DOHH2 (cell line): ENCODE results near the gene PIWIL4.

Experiments used
- H3F3A ChIP-seq: fragments of 200-600 bp; sonication (generic), shearing (Covaris generic); 2 replicates; pipeline ENCODE4 v1.6.0; 2016; ENCODE audit warnings: antibody characterized with exemption, mild to moderate bottlenecking; ENCODE audit not compliant: control insufficient read depth, insufficient read depth
- H3K27ac ChIP-seq: fragments of 200-600 bp; sonication (generic); 2 replicates; pipeline ENCODE4 v1.5.1; 2014; ENCODE audit warnings: low read depth, mild to moderate bottlenecking, low read length, moderate library complexity
- H3K27me3 ChIP-seq: fragments of 200-600 bp; sonication (generic); 2 replicates; pipeline ENCODE4 v1.6.1; 2014; ENCODE audit warnings: mild to moderate bottlenecking, low read length, mixed read lengths; ENCODE audit not compliant: control insufficient read depth
- H3K36me3 ChIP-seq: fragments of 200-600 bp; sonication (generic); 2 replicates; pipeline ENCODE4 v1.6.1; 2014; ENCODE audit warnings: mild to moderate bottlenecking, low read length, moderate library complexity, mixed read lengths; ENCODE audit not compliant: control insufficient read depth
- H3K4me1 ChIP-seq: fragments of 200-600 bp; sonication (generic); 2 replicates; pipeline ENCODE4 v1.6.1; 2014; ENCODE audit warnings: mild to moderate bottlenecking, low read length, mixed read lengths; ENCODE audit not compliant: control insufficient read depth
- H3K4me2 ChIP-seq: fragments of 200-600 bp; sonication (generic); 2 replicates; pipeline ENCODE4 v1.6.0; 2014; ENCODE audit warnings: mild to moderate bottlenecking, low read length, moderate library complexity
- H3K4me3 ChIP-seq: fragments of 200-600 bp; sonication (generic); 2 replicates; pipeline ENCODE4 v1.5.1; 2014; ENCODE audit warnings: mild to moderate bottlenecking, low read length, mixed read lengths
- H3K79me2 ChIP-seq: fragments of 200-600 bp; sonication (generic); 2 replicates; pipeline ENCODE4 v1.6.1; 2014; ENCODE audit warnings: mild to moderate bottlenecking, low read length, mixed read lengths; ENCODE audit not compliant: control insufficient read depth
- H3K9me2 ChIP-seq: fragments of 200-600 bp; sonication (generic); replicated peaks from 2 replicates; pipeline ENCODE4 v1.6.1; 2014; ENCODE audit warnings: mild to moderate bottlenecking, low read length, mixed read lengths; ENCODE audit not compliant: control insufficient read depth
- H3K9me3 ChIP-seq: fragments of 200-600 bp; sonication (generic); 2 replicates; pipeline ENCODE4 v1.6.1; 2014; ENCODE audit warnings: antibody characterized with exemption, low read length, mixed read lengths; ENCODE audit not compliant: control insufficient read depth, insufficient read depth
- H4K20me1 ChIP-seq: fragments of 200-600 bp; sonication (generic); 2 replicates; pipeline ENCODE4 v1.6.0; 2014; ENCODE audit warnings: low read depth, mild to moderate bottlenecking, antibody characterized with exemption, low read length, moderate library complexity; ENCODE audit not compliant: control insufficient read depth, insufficient read depth
- CTCF ChIP-seq: fragments of 200-600 bp; sonication (generic); IDR thresholded peaks from one replicate; pipeline ENCODE4 v1.5.1; 2014; ENCODE audit warnings: antibody characterized with exemption, mild to moderate bottlenecking, low read depth, low read length; ENCODE audit not compliant: poor library complexity, severe bottlenecking
- EZH2phosphoT487 ChIP-seq: fragments of 200-600 bp; sonication (generic); IDR thresholded peaks from 2 replicates; pipeline ENCODE4 v1.6.1; 2017; ENCODE audit warnings: borderline replicate concordance, mild to moderate bottlenecking, antibody characterized with exemption, low read length, moderate library complexity, mixed read lengths

The PIWIL4 gene

DNA sequence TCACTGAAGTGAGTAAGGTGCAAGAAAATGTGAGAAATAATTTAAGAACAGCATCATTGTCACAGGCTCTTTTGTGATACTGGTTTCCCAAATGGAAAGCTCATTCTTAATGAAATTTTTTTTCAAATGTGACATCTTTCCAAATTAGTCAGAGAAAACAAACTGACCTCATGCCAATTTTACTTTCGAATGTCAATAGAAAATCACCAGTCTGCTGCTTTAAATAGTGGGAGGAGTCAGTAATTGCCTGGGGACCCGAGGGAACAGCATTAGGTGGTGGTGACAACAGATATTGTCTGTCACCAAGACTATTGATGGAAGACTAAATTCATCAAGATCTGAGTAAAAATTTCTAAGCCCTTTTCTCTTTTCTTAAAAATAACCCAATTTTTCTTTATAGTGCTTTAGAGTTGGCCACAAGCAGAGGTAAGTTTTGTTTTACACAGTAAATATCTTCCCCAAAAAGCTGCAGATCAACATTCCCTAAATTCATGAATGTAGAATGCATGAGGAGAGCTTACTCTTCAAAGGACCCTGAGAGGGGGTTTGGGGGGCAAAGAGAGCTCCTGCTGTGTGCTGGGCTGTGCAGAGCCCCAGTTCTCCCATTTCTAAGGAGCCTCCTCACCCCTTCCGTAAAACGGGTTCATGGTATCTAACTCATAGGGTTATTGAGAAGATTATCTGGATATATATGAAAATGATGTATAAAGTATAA lies 95.1 kb downstream of the PIWIL4 start:
- Histone ChIP-seq H3K9me3 (no peaks in the 10 kb centered on the region), H3K36me3 (no peaks in the 10 kb centered on the region), H3K4me1 (no peaks in the 10 kb centered on the region), H3K27me3 (peaks cover 4% of the 10 kb centered on the region), H3K9me2 (no peaks in the 10 kb centered on the region), H3K4me2 (no peak overlapping the region), H4K20me1 (no peaks in the 10 kb centered on the region), H3F3A (no peaks in the 10 kb centered on the region), H3K4me3 (no peak overlapping the region), H3K79me2 (no peaks in the 10 kb centered on the region), H3K27ac (no peak overlapping the region)
- TF ChIP-seq CTCF (no peak), EZH2phosphoT487 (no peak)

GRCh38 chr11:94662846-94663390 lies 95.8 kb downstream of the PIWIL4 start:
- no peak overlapping the region for H3K4me2 ChIP-seq
- H3K9me2 ChIP-seq, result no peaks in the 10 kb centered on the region
- no peaks in the 10 kb centered on the region for H4K20me1 ChIP-seq
- no peaks in the 10 kb centered on the region for H3K36me3 ChIP-seq
- no peak overlapping the region for H3K27ac ChIP-seq
- TF ChIP-seq CTCF, result no peak
- no peak for TF ChIP-seq EZH2phosphoT487
- H3K9me3 ChIP-seq, result no peaks in the 10 kb centered on the region
- no peak overlapping the region for H3K4me3 ChIP-seq
- H3K27me3 ChIP-seq, result peaks cover 4% of the 10 kb centered on the region
- no peaks in the 10 kb centered on the region for H3F3A ChIP-seq
- H3K79me2 ChIP-seq, result no peaks in the 10 kb centered on the region
- H3K4me1 ChIP-seq, result no peaks in the 10 kb centered on the region

DNA sequence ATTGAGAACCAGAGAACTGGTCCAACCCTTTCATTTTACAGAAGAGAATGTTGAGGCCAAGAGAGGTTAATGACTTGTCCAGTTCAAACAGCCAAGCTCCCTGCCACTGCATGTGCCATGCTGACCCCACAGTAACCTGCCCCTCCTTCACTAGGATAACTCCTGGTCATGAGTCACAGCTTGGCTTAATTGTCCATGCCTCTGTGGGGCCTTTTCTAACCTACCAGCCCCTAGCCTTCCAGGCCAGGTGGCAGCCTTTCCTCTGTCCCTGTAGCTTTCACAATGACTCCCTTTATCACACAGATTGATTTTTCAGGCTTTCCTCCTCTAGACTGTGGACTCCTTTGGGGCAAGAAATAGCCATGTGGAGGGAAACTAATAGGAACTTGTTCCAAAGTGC lies 97.2 kb downstream of the PIWIL4 start:
- H3K4me1 ChIP-seq, result no peaks in the 10 kb centered on the region
- H3K36me3 ChIP-seq, result no peaks in the 10 kb centered on the region
- TF ChIP-seq CTCF (no peak), EZH2phosphoT487 (no peak)
- no peak overlapping the region for H3K27ac ChIP-seq
- peaks cover 4% of the 10 kb centered on the region for H3K27me3 ChIP-seq
- no peak overlapping the region for H3K4me2 ChIP-seq
- H3K9me2 ChIP-seq, result no peaks in the 10 kb centered on the region
- H4K20me1 ChIP-seq, result no peaks in the 10 kb centered on the region
- H3K4me3 ChIP-seq, result no peak overlapping the region
- H3F3A ChIP-seq, result no peaks in the 10 kb centered on the region
- H3K9me3 ChIP-seq, result no peaks in the 10 kb centered on the region
- H3K79me2 ChIP-seq, result no peaks in the 10 kb centered on the region
